SH-SY5Y (cell line): ENCODE measurements around the gene RBBP9.

Experiments used
- GATA2 ChIP-seq: IDR thresholded peaks from 2 replicates; pipeline ENCODE4 v1.6.1; 2011; ENCODE audit warnings: mild to moderate bottlenecking, low read depth, low read length
- GATA3 ChIP-seq: IDR thresholded peaks from 2 replicates; pipeline ENCODE4 v1.6.1; 2011; ENCODE audit warnings: low read depth, mild to moderate bottlenecking, low read length, moderate library complexity

Gene RBBP9

DNA sequence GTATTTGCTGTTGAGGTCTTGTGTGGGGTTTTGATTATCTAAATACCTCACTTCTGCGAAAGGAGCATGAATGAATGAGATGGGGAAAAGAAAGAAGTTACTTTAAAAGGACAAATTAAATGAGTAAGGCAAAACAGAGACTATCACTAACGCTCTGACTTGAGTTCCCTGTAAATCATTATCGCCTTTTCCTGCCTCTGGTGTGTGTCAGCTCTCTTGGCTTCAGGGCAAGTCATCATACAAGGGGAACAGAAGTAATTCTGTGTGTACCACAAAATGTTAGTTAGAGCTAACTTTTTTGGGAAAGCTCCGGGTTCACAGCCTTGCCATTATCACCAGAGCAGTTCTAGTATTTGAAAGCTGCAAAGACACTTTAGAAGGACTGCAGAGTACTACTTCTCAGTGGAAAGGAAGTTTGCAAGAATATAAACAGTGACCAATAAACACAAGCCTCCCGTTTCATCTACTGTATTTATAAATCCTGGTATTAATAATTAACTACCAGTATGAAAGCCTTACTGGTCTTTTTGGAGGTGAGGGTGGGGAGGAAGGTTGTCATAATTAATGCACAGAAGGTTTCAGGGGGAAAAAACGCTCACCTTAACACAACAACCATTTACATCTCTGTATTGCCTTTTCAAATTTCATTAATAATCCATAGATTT is 31.4 kb downstream of the RBBP9 start:
- TF ChIP-seq GATA2: no peak
- TF ChIP-seq GATA3: no peak

DNA sequence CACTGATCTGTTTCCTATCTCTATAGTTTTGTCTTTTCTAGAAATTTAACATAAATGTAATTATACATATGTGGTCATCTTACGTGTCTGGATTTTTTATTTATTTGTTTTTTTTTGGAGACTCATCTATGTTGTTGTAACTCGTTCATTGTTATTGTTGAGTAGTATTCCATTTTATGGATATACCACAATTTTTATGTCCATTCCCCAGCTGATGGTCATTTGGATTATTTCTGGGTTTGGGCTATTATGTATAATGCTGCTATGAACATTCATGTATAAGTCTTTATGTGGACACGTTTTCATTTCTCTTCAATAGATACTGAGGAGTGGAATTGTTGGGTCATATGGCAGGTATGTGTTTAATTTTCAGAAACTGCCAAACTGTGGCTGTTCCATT is 40.4 kb downstream of the RBBP9 start:
- no peak for TF ChIP-seq GATA2
- no peak for TF ChIP-seq GATA3

DNA sequence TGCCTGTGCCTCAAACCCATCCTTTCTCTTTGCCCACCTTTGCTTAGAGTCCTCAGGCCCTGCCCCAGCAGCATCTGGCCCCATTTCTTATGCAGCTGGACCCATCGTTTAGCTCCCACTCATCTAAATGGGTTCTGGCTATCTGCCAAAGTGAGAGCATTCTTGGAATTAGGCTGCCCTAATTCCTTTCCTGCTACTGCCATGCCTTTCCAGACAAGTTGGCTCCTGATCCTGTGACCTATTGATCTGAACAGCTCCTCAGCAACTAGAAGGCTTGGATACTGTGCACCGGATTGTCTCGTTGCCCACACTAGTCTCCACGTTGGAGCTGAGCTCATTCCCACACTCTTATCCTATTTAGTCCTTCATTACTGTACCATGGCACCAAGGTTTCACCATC is 53.1 kb downstream of the RBBP9 start:
- TF ChIP-seq GATA2: no peak
- no peak for TF ChIP-seq GATA3

DNA sequence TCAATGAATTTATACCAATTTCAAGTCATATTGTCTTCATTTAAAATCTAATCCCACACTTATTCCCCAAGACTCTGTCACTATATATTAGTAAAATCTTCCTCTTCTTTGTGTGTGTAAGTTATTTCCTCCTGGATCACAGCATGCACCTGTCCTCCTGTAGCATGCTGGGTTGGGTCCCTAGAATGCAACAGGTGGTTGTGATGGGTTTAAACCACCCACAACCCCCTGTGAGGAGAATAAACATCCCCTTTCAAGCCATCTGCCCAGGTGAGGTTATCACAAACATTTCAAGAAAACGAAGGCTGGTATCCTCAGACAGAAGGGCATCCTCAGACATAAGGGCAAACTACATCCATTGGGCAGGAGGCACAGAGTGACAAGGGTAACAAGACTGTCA is 56.6 kb downstream of the RBBP9 start:
- TF ChIP-seq GATA2 (no peak), GATA3 (no peak)

DNA sequence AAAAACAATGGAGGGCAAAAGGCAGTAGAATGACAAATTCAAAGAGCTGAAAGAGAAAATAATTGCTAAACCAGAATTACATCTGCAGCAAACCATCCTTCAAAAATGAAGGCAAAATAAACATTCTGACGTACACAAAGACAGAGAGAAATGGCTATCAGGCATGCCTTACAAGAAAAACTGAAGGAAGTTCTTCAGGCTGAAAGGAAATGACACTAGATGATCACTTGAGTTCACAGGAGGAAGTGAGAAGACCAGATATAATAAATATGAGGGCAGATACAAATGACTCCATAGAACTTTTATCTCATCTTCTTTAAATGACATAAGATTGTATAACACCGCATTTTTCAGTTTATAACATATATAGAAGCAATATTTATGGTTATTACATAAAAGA is 60.2 kb downstream of the RBBP9 start:
- TF ChIP-seq GATA3 (no peak), GATA2 (no peak)
